IMR-90 (cell line): ENCODE measurements around the gene EPS15. TPM values are rescaled to one million over a fixed set of nuclear protein-coding genes. Genes with fewer than 3 reads are reported as not detected.

Source experiments
- ATAC-seq: fragments of 200-7000 bp; cut with Tn5 transposase; 2 replicates; pipeline ENCODE4 v1.9.1; 2020; ENCODE audit warnings: low read depth, mild to moderate bottlenecking, moderate library complexity
- BruUV-seq: library from RNA; stranded (reverse); fragments of 400-500 nt; replicated peaks from 2 replicates; lab custom pipeline; 2021; lab: Mats Ljungman, UMichigan
- CTCF ChIA-PET: fragments of 300-600 bp; formaldehyde crosslinking; extraction: SDS; loops from one replicate; lab custom pipeline; 2021; ENCODE audit warnings: antibody characterized with exemption; lab: Yijun Ruan, JAX
- POLR2A ChIA-PET: fragments of 300-600 bp; sonication (Branson Sonifier 250); formaldehyde crosslinking; loops from one replicate; lab custom pipeline; 2022; ENCODE audit warnings: antibody characterized with exemption; ENCODE audit not compliant: unreplicated experiment; lab: Charles Lee
- DNase-seq: peaks from one replicate; pipeline ENCODE4 v3.0.0; 2013
- H2AFZ ChIP-seq: replicated peaks from 2 replicates; pipeline ENCODE3; 2013; ENCODE audit warnings: low read length, mild to moderate bottlenecking; ENCODE audit not compliant: poor library complexity
- H2AK5ac ChIP-seq: 2 replicates; pipeline ENCODE4 v1.6.1; 2013; ENCODE audit warnings: low read depth, low read length, inconsistent platforms
- H2AK9ac ChIP-seq: replicated peaks from 2 replicates; pipeline ENCODE3; 2013; ENCODE audit warnings: mild to moderate bottlenecking, low read depth, low read length, moderate library complexity; ENCODE audit not compliant: poor library complexity
- H2BK120ac ChIP-seq: 2 replicates; pipeline ENCODE4 v1.6.1; 2013; ENCODE audit warnings: low read depth, low read length, inconsistent platforms
- H2BK15ac ChIP-seq: 3 replicates; pipeline ENCODE4 v1.6.1; 2013; ENCODE audit warnings: low read depth, low read length, inconsistent platforms
- H2BK20ac ChIP-seq: 2 replicates; pipeline ENCODE4 v1.6.1; 2013; ENCODE audit warnings: low read depth, mild to moderate bottlenecking, inconsistent platforms, low read length, moderate library complexity
- H2BK5ac ChIP-seq: 2 replicates; pipeline ENCODE4 v1.6.1; 2013; ENCODE audit warnings: mild to moderate bottlenecking, low read depth, low read length, inconsistent platforms; ENCODE audit not compliant: poor library complexity, severe bottlenecking
- H3K14ac ChIP-seq: replicated peaks from 2 replicates; pipeline ENCODE4 v1.6.1; 2013; ENCODE audit warnings: low read depth, low read length, inconsistent platforms
- H3K18ac ChIP-seq: 2 replicates; pipeline ENCODE4 v1.6.1; 2013; ENCODE audit warnings: low read depth, low read length, control low read depth
- H3K23ac ChIP-seq: 2 replicates; pipeline ENCODE4 v1.6.1; 2013; ENCODE audit warnings: low read depth, low read length, inconsistent platforms
- H3K27ac ChIP-seq: 2 replicates; pipeline ENCODE4 v1.5.1; 2013; ENCODE audit warnings: mild to moderate bottlenecking, control low read depth, low read length; ENCODE audit not compliant: insufficient read depth
- H3K27me3 ChIP-seq: 2 replicates; pipeline ENCODE4 v1.6.1; 2013; ENCODE audit warnings: low read length; ENCODE audit not compliant: control insufficient read depth, insufficient read depth
- H3K36me3 ChIP-seq: 2 replicates; pipeline ENCODE4 v1.6.1; 2013; ENCODE audit warnings: low read length, mixed read lengths; ENCODE audit not compliant: control insufficient read depth, insufficient read depth
- H3K4ac ChIP-seq: 2 replicates; pipeline ENCODE4 v1.6.1; 2013; ENCODE audit warnings: low read depth, low read length, inconsistent platforms
- H3K4me1 ChIP-seq: 2 replicates; pipeline ENCODE4 v1.6.1; 2013; ENCODE audit warnings: low read length, mixed read lengths; ENCODE audit not compliant: control insufficient read depth, insufficient read depth
- H3K4me2 ChIP-seq: 2 replicates; pipeline ENCODE4 v1.6.1; 2013; ENCODE audit warnings: low read depth, mild to moderate bottlenecking, control low read depth, low read length, moderate library complexity
- H3K4me3 ChIP-seq: 2 replicates; pipeline ENCODE4 v1.5.1; 2013; ENCODE audit warnings: low read depth, mild to moderate bottlenecking, control low read depth, low read length, moderate library complexity; ENCODE audit not compliant: insufficient read depth
- H3K56ac ChIP-seq: 2 replicates; pipeline ENCODE4 v1.6.1; 2013; ENCODE audit warnings: low read length, inconsistent platforms; ENCODE audit not compliant: insufficient read depth; ENCODE audit errors: extremely low read depth
- H3K79me1 ChIP-seq, 2 experiments: 2 replicates each; pipeline ENCODE4 v1.6.1; 2013; ENCODE audit warnings: low read length in 2 of 2, inconsistent platforms in 1 of 2, low read depth in 1 of 2
- H3K9ac ChIP-seq: 2 replicates; pipeline ENCODE4 v1.6.1; 2013; ENCODE audit warnings: low read depth, low read length, control low read depth
- H3K9me1 ChIP-seq: 2 replicates; pipeline ENCODE4 v1.6.1; 2013; ENCODE audit warnings: low read length, inconsistent platforms; ENCODE audit not compliant: insufficient read depth
- H3K9me3 ChIP-seq: 2 replicates; pipeline ENCODE4 v1.6.1; 2013; ENCODE audit warnings: low read length; ENCODE audit not compliant: control insufficient read depth, insufficient read depth
- H4K20me1 ChIP-seq: 2 replicates; pipeline ENCODE4 v1.6.1; 2013; ENCODE audit warnings: low read length, inconsistent platforms; ENCODE audit not compliant: insufficient read depth
- H4K5ac ChIP-seq: 2 replicates; pipeline ENCODE4 v1.6.1; 2013; ENCODE audit warnings: mild to moderate bottlenecking, low read depth, low read length, control low read depth
- H4K8ac ChIP-seq, 2 experiments: 2 replicates each; pipeline ENCODE4 v1.6.1; 2013; ENCODE audit warnings: low read depth in 2 of 2, low read length in 2 of 2, control low read depth in 1 of 2, inconsistent platforms in 1 of 2
- H4K91ac ChIP-seq: 2 replicates; pipeline ENCODE4 v1.6.1; 2013; ENCODE audit warnings: low read depth, low read length, inconsistent platforms; ENCODE audit not compliant: insufficient read depth
- BHLHE40 ChIP-seq: fragments of 150-350 bp; IDR thresholded peaks from 2 replicates; pipeline ENCODE4 v1.6.1; 2016; ENCODE audit warnings: mild to moderate bottlenecking, low read depth, low read length
- CEBPB ChIP-seq: IDR thresholded peaks from 2 replicates; pipeline ENCODE4 v1.6.1; 2012; ENCODE audit warnings: low read depth, low read length, improper control_type of control experiment
- CHD1 ChIP-seq: IDR thresholded peaks from 2 replicates; pipeline ENCODE4 v1.6.1; 2012; ENCODE audit warnings: low read depth, low read length, improper control_type of control experiment
- FOS ChIP-seq: fragments of 150-350 bp; IDR thresholded peaks from 2 replicates; pipeline ENCODE4 v1.6.1; 2016; ENCODE audit warnings: low read depth, low read length
- MAFK ChIP-seq: IDR thresholded peaks from 2 replicates; pipeline ENCODE4 v1.6.1; 2012; ENCODE audit warnings: low read depth, low read length, improper control_type of control experiment
- MAZ ChIP-seq: IDR thresholded peaks from 2 replicates; pipeline ENCODE4 v1.6.1; 2012; ENCODE audit warnings: low read depth, mild to moderate bottlenecking, low read length, improper control_type of control experiment, moderate library complexity, borderline replicate concordance
- MXI1 ChIP-seq: IDR thresholded peaks from 2 replicates; pipeline ENCODE4 v1.6.1; 2012; ENCODE audit warnings: low read depth, mild to moderate bottlenecking, low read length, moderate library complexity, borderline replicate concordance
- NFE2L2 ChIP-seq: fragments of 150-350 bp; IDR thresholded peaks from 2 replicates; pipeline ENCODE4 v1.6.1; 2016; ENCODE audit warnings: low read depth, mild to moderate bottlenecking, low read length
- POLR2A ChIP-seq: IDR thresholded peaks from 2 replicates; pipeline ENCODE4 v1.6.1; 2012; ENCODE audit warnings: mild to moderate bottlenecking, low read depth, low read length
- RAD21 ChIP-seq: IDR thresholded peaks from 2 replicates; pipeline ENCODE4 v1.6.1; 2012; ENCODE audit warnings: low read length, improper control_type of control experiment
- RCOR1 ChIP-seq: IDR thresholded peaks from 2 replicates; pipeline ENCODE4 v1.6.1; 2012; ENCODE audit warnings: mild to moderate bottlenecking, low read length, improper control_type of control experiment; ENCODE audit not compliant: insufficient replicate concordance
- RFX5 ChIP-seq: IDR thresholded peaks from 2 replicates; pipeline ENCODE4 v1.8.0; 2012; ENCODE audit warnings: low read depth, mild to moderate bottlenecking, low read length, moderate library complexity
- SMC3 ChIP-seq: fragments of 150-350 bp; IDR thresholded peaks from 2 replicates; pipeline ENCODE4 v1.6.1; 2016; ENCODE audit warnings: low read depth, mild to moderate bottlenecking, antibody characterized with exemption, low read length, moderate library complexity
- WGBS, 2 experiments: methylation state at CpG; one replicate each; pipeline versions ENCODE4 v1.1.5 to v1.1.7; 2013; ENCODE audit warnings: missing lambda C conversion rate in 2 of 2; ENCODE audit not compliant: insufficient read length in 1 of 2; ENCODE audit errors: extremely low coverage in 2 of 2; 5-methylcytosine and 5-hydroxymethylcytosine counted together
- dilution Hi-C: fragments of 300-500 bp; cut with HindIII; formaldehyde crosslinking; loops from one replicate; pipeline ENCODE4 v1.14.3; 2018; ENCODE audit warnings: low sequenced_read_pairs; ENCODE audit not compliant: unreplicated experiment
- in situ Hi-C: fragments of 300-500 bp; cut with MboI; formaldehyde crosslinking; loops from 3 replicates; pipeline ENCODE4 v1.14.3; 2019; ENCODE audit warnings: low sequenced_read_pairs, inconsistent platforms, mixed read lengths
- intact Hi-C: fragments of 100-400 bp; cut with micrococcal nuclease; formaldehyde crosslinking; loops from 2 replicates; pipeline ENCODE4 v1.10.0; 2022
- polyA plus RNA-seq, 3 experiments: library from polyadenylated mRNA; depleted of rRNA; stranded (reverse); fragments of >200 nt; gene quantifications; 2 replicates each; pipeline ENCODE4 v1.2.3, GENCODE V29; 2012; ENCODE audit warnings: low replicate concordance in 1 of 3
- total RNA-seq: library from RNA; depleted of rRNA; stranded (reverse); fragments of >200 nt; gene quantifications from 2 replicates; pipeline ENCODE4 v1.2.3, GENCODE V29; 2012
- TF ChIP-seq, protein P1 (sequence below): conservative IDR thresholded peaks from 2 replicates; pipeline ENCODE4 v1.5.1; 2012; ENCODE audit warnings: mild to moderate bottlenecking, low read depth, low read length, improper control_type of control experiment
- TF ChIP-seq, protein P2 (sequence below): fragments of 150-350 bp; IDR thresholded peaks from 2 replicates; pipeline ENCODE4 v1.6.1; 2016; ENCODE audit warnings: low read depth, mild to moderate bottlenecking, low read length, moderate library complexity, borderline replicate concordance
- TF ChIP-seq, protein P3 (sequence below): fragments of 150-350 bp; IDR thresholded peaks from 2 replicates; pipeline ENCODE4 v1.6.1; 2017; ENCODE audit warnings: mild to moderate bottlenecking, antibody characterized with exemption, low read length, low read depth

The EPS15 gene
- total and polyA plus RNA-seq, 2 of the 4 experiments (the other 2 are of a cell fraction): 17.6 to 38.0 TPM

DNA sequence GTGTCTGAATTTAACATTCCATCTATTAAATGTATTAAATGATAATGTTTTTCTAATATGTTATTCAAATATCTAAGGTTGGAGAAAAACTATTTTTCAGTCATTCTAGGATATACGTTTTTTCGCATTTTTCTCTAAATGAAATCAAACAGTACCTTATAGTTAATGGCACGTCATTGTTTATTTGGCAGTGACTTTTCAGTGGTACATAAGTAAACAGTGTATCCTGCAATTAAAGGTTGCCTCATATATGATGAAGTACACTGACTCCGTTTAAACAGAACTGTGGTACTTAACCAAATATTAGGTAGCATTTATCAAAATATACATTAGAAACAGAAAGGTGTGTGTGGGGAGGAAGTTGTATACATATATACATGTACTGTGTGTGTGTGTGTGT, 79.2 kb downstream of the EPS15 start:
- Histone ChIP-seq H2BK20ac (no peak overlapping the region), H3K4me3 (no peak overlapping the region), H3K4me1 (peaks cover 6% of the 10 kb centered on the region), H2AFZ (no peak overlapping the region), H3K9ac (no peak overlapping the region), H3K23ac (no peak overlapping the region), H3K36me3 (0 out of 2 replicates have a peak, but pooled peaks cover 3% of the 10 kb centered on the region), H4K5ac (no peak overlapping the region), H3K18ac (no peak overlapping the region), H4K91ac (no peak overlapping the region), H2BK15ac (no peak overlapping the region), H3K27me3 (no peaks in the 10 kb centered on the region), H2BK5ac (no peak overlapping the region), H4K8ac (no peak overlapping the region), H2AK9ac (no peak overlapping the region), H3K9me3 (no peaks in the 10 kb centered on the region), H3K27ac (no peak overlapping the region), H3K14ac (no peak overlapping the region), H3K4ac (no peak overlapping the region), H4K20me1 (no peaks in the 10 kb centered on the region), H3K79me1 (peaks cover 0 to 3% of the 10 kb centered on the region in 2 experiments; a peak in 3 of 4 replicates), H3K56ac (no peak overlapping the region), H3K4me2 (no peak overlapping the region), H2AK5ac (no peak overlapping the region), H2BK120ac (no peak overlapping the region), H3K9me1 (no peaks in the 10 kb centered on the region)
- intact Hi-C loops: no loop called here
- no CpG with 5 or more reads among the region's 4 CpGs for WGBS, 2 experiments
- ATAC-seq: no peak
- ChIA-PET CTCF (interaction anchor here (0.6 kb wide), 1 partner anchor 13 kb away, joined by 3 read pairs; no protein-coding TSS in a partner anchor), POLR2A (no interaction called here)
- TF ChIP-seq, protein P1, sequence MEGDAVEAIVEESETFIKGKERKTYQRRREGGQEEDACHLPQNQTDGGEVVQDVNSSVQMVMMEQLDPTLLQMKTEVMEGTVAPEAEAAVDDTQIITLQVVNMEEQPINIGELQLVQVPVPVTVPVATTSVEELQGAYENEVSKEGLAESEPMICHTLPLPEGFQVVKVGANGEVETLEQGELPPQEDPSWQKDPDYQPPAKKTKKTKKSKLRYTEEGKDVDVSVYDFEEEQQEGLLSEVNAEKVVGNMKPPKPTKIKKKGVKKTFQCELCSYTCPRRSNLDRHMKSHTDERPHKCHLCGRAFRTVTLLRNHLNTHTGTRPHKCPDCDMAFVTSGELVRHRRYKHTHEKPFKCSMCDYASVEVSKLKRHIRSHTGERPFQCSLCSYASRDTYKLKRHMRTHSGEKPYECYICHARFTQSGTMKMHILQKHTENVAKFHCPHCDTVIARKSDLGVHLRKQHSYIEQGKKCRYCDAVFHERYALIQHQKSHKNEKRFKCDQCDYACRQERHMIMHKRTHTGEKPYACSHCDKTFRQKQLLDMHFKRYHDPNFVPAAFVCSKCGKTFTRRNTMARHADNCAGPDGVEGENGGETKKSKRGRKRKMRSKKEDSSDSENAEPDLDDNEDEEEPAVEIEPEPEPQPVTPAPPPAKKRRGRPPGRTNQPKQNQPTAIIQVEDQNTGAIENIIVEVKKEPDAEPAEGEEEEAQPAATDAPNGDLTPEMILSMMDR: no peak
- TF ChIP-seq RCOR1: no peak
- TF ChIP-seq RFX5: no peak
- TF ChIP-seq, protein P2, sequence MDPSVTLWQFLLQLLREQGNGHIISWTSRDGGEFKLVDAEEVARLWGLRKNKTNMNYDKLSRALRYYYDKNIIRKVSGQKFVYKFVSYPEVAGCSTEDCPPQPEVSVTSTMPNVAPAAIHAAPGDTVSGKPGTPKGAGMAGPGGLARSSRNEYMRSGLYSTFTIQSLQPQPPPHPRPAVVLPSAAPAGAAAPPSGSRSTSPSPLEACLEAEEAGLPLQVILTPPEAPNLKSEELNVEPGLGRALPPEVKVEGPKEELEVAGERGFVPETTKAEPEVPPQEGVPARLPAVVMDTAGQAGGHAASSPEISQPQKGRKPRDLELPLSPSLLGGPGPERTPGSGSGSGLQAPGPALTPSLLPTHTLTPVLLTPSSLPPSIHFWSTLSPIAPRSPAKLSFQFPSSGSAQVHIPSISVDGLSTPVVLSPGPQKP: no peak
- no peak for TF ChIP-seq SMC3
- TF ChIP-seq CHD1: no peak
- no peak for TF ChIP-seq MAFK
- TF ChIP-seq CEBPB: no peak
- TF ChIP-seq MAZ: no peak
- TF ChIP-seq BHLHE40: no peak
- no peak for TF ChIP-seq NFE2L2
- TF ChIP-seq MXI1: no peak
- no peak for TF ChIP-seq FOS
- TF ChIP-seq, protein P3, sequence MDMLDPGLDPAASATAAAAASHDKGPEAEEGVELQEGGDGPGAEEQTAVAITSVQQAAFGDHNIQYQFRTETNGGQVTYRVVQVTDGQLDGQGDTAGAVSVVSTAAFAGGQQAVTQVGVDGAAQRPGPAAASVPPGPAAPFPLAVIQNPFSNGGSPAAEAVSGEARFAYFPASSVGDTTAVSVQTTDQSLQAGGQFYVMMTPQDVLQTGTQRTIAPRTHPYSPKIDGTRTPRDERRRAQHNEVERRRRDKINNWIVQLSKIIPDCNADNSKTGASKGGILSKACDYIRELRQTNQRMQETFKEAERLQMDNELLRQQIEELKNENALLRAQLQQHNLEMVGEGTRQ: no peak
- no peak for TF ChIP-seq RAD21
- no peak for TF ChIP-seq POLR2A
- BruUV-seq: no TSS peak
- dilution Hi-C loops: no loop called here
- in situ Hi-C loops: no loop called here
- no peak for DNase-seq
